Measurements from ENCODE around the gene C10orf71.
A peak's percentile ranks its signal among the peaks of the same experiment; 100 is the strongest.

C10orf71 gene

GRCh38 chr10:49292565-49293207, 6.3 kb upstream of the C10orf71 start:
- no peak for TF ChIP-seq GATA2 (IDR thresholded peaks at IDR 0.05; ENCODE audit: low read depth, low read length)

DNA sequence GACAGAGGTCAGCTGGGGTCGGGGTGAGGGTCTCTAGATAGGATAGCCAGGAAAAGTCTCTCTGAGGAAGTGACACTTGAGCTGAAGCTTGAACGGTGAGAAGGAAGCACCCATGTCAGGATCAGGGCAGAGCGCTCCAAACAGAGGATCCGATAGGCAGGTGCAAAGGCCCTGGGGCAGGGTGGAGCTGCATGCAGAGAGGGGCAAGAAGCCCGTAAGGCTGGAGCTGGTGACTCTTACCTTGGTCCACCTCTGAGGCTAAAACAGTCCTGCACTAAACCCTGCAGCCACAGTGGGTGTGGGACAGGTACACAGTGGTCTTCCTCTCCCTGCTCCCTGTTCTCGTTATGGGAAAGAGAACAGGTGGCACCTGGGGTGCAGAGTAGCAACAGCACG, 5.8 kb upstream of the C10orf71 start:
- TF ChIP-seq GATA3 (IDR thresholded peaks at IDR 0.05; ENCODE audit: low read depth, low read length) (no peak), GATA2 (IDR thresholded peaks at IDR 0.05; ENCODE audit: low read depth, low read length) (no peak)

DNA sequence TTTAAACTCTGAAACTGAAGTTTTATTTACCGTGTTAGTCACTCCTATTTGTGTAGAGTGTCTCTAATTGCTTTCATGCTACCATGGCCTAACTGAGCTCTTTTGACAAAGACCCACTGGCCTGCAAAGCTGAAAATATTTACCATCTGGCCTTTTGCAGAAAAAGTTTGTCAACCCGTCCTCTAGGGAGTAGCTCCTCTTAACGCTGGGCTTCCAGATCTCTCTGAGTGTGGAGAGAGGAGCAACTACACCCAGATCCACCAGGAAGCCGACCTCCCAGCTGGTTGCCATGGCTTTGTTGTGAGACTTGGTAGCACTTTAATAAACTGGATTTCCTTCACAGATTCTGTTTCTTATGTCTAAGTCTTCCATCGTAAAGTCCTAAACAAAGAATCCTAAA, 4.2 kb upstream of the C10orf71 start:
- TF ChIP-seq GATA2 (IDR thresholded peaks at IDR 0.05; ENCODE audit: low read depth, low read length) (no peak), GATA3 (IDR thresholded peaks at IDR 0.05; ENCODE audit: low read depth, low read length) (no peak)

DNA sequence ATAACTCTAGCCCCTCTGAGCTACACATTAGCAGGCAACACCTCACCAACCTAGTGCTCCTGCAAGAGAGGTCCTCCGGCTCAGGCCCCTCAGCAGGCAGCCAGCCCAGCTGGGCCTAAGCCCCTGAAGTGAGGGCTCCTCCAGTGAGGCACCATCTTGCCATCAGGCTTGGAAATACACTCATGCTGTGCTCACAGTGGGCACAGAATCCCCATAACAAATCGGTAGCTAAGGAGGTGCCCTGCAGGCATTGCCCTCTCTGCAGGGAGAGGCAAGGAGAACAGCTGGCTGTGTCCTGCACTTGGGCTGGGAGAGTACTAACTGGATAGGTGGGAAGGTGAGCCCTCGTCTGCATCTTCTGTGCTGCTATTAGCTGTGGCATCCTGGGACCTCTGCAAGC, 3.7 kb upstream of the C10orf71 start:
- TF ChIP-seq GATA3 (IDR thresholded peaks at IDR 0.05; ENCODE audit: low read depth, low read length) (no peak), GATA2 (IDR thresholded peaks at IDR 0.05; ENCODE audit: low read depth, low read length) (no peak)

DNA sequence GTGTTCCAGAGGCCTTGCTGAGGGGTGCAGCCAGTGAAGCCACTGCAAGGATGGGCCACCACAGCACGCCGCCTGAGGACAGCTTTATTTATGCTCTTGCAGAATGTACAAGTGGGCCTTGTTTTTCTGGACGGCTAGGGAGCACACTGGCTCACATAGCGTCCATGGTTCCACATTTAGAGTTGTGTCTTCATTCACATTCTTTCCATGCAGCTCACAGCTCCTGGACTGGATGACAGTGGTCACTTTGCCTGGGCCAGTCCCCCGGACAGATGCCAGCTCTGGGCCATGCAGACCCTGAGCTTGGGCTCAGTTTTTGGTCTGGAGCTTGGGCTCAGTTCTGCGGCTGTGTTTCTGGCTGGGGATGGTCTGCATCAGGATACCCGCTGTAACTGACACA, 2.6 kb upstream of the C10orf71 start:
- TF ChIP-seq GATA3 (IDR thresholded peaks at IDR 0.05; ENCODE audit: low read depth, low read length) (no peak), GATA2 (IDR thresholded peaks at IDR 0.05; ENCODE audit: low read depth, low read length) (no peak)

- TF ChIP-seq GATA3 (IDR thresholded peaks at IDR 0.05; ENCODE audit: low read depth, low read length) (no peak), GATA2 (IDR thresholded peaks at IDR 0.05; ENCODE audit: low read depth, low read length) (no peak)
Observed at GRCh38 chr10:49296836-49297235, 2.1 kb upstream of the C10orf71 start.

GRCh38 chr10:49297818-49298670, 926 bp upstream of the C10orf71 start:
- TF ChIP-seq GATA2 (IDR thresholded peaks at IDR 0.05; ENCODE audit: low read depth, low read length) (no peak), GATA3 (IDR thresholded peaks at IDR 0.05; ENCODE audit: low read depth, low read length) (no peak)

DNA sequence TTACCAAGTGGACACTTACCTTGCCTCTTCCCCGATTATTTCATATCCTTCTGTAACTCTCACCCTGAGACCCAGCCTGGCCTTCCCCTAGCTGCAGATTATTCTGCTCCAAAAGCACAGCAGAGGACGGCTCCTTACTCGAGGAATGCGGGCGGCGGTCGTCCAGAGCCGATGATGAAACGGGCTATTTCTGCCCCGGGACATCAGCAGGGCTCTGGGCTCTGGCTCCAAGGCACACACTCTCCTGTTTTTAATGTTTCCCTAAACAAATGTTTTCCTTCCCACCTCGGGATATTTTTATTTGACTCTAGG, 343 bp upstream of the C10orf71 start:
- TF ChIP-seq GATA3 (IDR thresholded peaks at IDR 0.05; ENCODE audit: low read depth, low read length) = no peak
- TF ChIP-seq GATA2 (IDR thresholded peaks at IDR 0.05; ENCODE audit: low read depth, low read length) = no peak

DNA sequence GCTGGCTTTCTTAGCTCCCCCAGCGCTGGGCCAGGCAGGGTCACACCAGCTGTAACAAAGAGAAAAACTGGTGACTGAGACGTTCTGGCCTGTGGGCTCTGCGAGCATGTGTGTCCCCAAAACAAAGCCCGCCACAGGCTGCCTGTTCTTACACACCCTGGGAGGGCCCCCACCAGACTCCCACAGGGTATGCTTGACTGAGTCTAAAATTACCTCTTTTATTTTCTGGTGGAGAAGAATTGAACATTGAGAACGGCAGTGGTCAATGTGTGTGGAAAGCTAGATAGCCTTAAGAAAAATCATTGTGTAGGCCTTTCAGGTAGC, 808 bp downstream of the C10orf71 start:
- TF ChIP-seq GATA3 (IDR thresholded peaks at IDR 0.05; ENCODE audit: low read depth, low read length) (no peak), GATA2 (IDR thresholded peaks at IDR 0.05; ENCODE audit: low read depth, low read length) (no peak)

DNA sequence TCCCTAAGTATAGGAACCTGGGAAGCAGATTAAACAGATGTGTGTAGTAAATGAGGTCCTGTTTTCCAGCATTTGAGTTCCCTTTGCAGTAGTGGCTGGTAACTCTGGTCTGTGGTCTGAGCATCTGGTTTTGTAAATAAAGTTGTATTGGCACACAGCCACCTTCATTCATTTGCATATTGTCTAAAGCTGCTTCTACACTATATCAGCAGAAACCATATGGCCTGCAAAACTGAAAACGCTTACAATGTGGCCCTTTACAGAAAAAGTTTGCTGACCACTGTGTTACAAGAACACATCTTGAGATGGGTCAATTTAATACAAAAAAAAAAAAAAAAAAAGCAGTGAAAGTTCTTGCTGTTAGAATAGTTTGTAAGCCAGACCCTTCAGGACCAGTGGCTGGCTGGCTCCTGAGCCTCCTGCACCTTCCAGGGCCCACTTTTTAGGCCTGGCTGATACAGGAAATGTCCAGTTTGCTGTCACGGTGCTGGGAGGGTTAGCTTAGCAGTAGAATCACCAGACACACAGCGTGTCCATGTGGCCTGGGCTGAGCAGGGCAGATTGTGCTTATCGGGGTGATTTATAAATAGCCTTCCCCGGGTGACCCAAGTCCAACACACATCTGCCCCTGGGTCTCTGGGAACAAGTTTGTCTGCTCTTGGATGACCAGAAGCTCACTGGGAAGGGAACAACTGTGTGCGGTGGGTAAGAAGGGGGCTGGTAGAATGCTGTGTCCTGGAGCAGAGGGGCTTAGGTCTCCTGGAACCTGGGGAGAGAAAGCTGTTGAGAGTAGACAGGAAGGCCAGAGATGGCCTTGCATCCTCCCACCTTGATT, 1.4 kb downstream of the C10orf71 start:
- no peak for TF ChIP-seq GATA3 (IDR thresholded peaks at IDR 0.05; ENCODE audit: low read depth, low read length)
- peak; percentile 11; the same call in 1 of the 2 replicates for TF ChIP-seq GATA2 (IDR thresholded peaks at IDR 0.05; ENCODE audit: low read depth, low read length)

DNA sequence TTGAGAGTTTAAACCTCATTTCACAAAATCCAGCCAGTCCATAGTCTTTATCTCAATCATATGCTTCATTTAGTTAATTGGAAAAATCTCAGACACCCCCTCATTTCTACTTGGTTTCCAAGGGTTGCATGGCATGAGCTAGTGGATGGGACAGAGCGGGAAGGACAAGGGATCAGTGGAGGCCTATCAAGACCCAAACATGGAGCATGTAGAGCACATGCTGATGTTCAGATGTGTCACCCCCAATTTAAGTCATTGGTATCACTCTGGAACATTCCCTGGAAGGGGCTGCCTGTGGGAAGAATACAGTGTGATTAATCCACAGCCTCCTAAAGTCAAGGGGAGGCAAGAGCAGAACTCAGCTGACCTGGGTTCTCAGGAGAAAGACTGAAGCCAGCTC, 2.3 kb downstream of the C10orf71 start:
- TF ChIP-seq GATA3 (IDR thresholded peaks at IDR 0.05; ENCODE audit: low read depth, low read length) = no peak

DNA sequence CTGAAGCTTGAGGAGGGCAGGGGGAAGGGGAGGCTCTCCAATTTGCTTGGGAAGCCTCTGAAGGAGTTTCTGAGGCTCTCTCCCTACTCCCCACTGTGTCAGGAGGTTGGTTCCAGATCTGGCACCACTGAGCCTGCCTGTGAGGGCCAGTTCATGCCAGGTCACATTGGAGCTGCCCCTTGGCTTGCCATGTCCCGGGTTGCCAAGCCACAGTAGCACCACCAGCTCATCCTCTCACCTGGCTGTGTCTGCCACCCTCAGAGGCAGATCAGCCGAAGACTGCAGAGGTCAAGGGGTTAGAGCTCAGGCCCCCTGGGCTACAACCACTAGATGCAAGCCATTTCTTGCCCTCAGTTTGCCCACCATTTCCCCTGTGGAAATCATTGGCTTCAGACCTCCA, 3.1 kb downstream of the C10orf71 start:
- TF ChIP-seq GATA3 (IDR thresholded peaks at IDR 0.05; ENCODE audit: low read depth, low read length) (no peak), GATA2 (IDR thresholded peaks at IDR 0.05; ENCODE audit: low read depth, low read length) (no peak)

DNA sequence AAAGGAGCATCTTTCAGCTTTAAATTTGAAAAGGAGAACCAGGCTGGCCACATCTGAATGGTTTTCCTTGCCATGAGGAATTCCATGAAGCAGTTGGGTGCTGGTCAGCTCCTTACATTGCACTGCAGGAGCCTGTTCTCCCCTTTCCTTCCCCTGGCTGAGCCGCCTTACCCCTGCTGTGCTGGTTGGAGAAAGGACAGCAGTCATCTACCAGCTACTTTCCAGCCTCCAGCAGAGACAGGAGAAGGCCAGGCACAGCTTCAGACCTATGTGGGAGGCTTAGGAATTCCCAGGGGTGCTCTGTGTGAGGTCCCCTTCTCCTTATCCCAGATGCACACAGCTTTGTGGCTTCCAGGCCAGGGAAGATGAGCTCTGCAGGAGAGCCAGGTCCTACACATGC, 4.7 kb downstream of the C10orf71 start:
- TF ChIP-seq GATA2 (IDR thresholded peaks at IDR 0.05; ENCODE audit: low read depth, low read length) (no peak), GATA3 (IDR thresholded peaks at IDR 0.05; ENCODE audit: low read depth, low read length) (no peak)

- TF ChIP-seq GATA2 (IDR thresholded peaks at IDR 0.05; ENCODE audit: low read depth, low read length) (no peak), GATA3 (IDR thresholded peaks at IDR 0.05; ENCODE audit: low read depth, low read length) (no peak)
Observed at GRCh38 chr10:49304137-49304536, 5.2 kb downstream of the C10orf71 start.

- no peak for TF ChIP-seq GATA2 (IDR thresholded peaks at IDR 0.05; ENCODE audit: low read depth, low read length)
Observed at GRCh38 chr10:49307921-49308320, 9.0 kb downstream of the C10orf71 start.

Data from SH-SY5Y (cell line).